IPS-18a (cell line): ENCODE results near the gene ZNF438.

Experiments used
- H3K27ac ChIP-seq: one replicate; pipeline ENCODE4 v1.5.1; 2013; ENCODE audit warnings: low read length
- H3K27me3 ChIP-seq: one replicate; pipeline ENCODE4 v1.6.1; 2013; ENCODE audit warnings: mild to moderate bottlenecking, low read length; ENCODE audit not compliant: control insufficient read depth, insufficient read depth
- H3K36me3 ChIP-seq: one replicate; pipeline ENCODE4 v1.6.1; 2013; ENCODE audit warnings: low read depth, low read length; ENCODE audit not compliant: control insufficient read depth
- H3K4me1 ChIP-seq: one replicate; pipeline ENCODE4 v1.6.1; 2013; ENCODE audit warnings: low read depth, low read length; ENCODE audit not compliant: control insufficient read depth
- H3K4me3 ChIP-seq: one replicate; pipeline ENCODE4 v1.5.1; 2013; ENCODE audit warnings: low read length
- H3K9ac ChIP-seq: one replicate; pipeline ENCODE4 v1.6.1; 2013; ENCODE audit warnings: mild to moderate bottlenecking, low read length, moderate library complexity
- H3K9me3 ChIP-seq: one replicate; pipeline ENCODE4 v1.6.1; 2013; ENCODE audit warnings: low read depth, low read length; ENCODE audit not compliant: control insufficient read depth

The ZNF438 gene

GRCh38 chr10:30818010-30818660 lies 213.5 kb downstream of the ZNF438 start:
- H3K4me1 ChIP-seq: peaks cover 3% of the 10 kb centered on the region
- H3K9me3 ChIP-seq: no peaks in the 10 kb centered on the region
- H3K4me3 ChIP-seq: no peak overlapping the region
- no peak overlapping the region for H3K27ac ChIP-seq
- H3K27me3 ChIP-seq: no peaks in the 10 kb centered on the region
- H3K36me3 ChIP-seq: no peaks in the 10 kb centered on the region
- H3K9ac ChIP-seq: no peak overlapping the region

GRCh38 chr10:30817541-30817940 lies 214.1 kb downstream of the ZNF438 start:
- Histone ChIP-seq H3K27ac (no peak overlapping the region), H3K4me3 (no peak overlapping the region), H3K27me3 (no peaks in the 10 kb centered on the region)

GRCh38 chr10:30816820-30817171 lies 214.9 kb downstream of the ZNF438 start:
- Histone ChIP-seq H3K27ac (no peak overlapping the region), H3K9me3 (no peaks in the 10 kb centered on the region), H3K27me3 (no peaks in the 10 kb centered on the region), H3K4me3 (no peak overlapping the region), H3K4me1 (peaks cover 3% of the 10 kb centered on the region), H3K9ac (no peak overlapping the region), H3K36me3 (no peaks in the 10 kb centered on the region)

More at GRCh38 chr10:30817541-30817940, 214.1 kb downstream of the ZNF438 start:
- no peak overlapping the region for H3K9ac ChIP-seq
- H3K36me3 ChIP-seq: no peaks in the 10 kb centered on the region
- no peaks in the 10 kb centered on the region for H3K9me3 ChIP-seq
- peaks cover 3% of the 10 kb centered on the region for H3K4me1 ChIP-seq

- H3K36me3 ChIP-seq: no peaks in the 10 kb centered on the region
- no peaks in the 10 kb centered on the region for H3K9me3 ChIP-seq
- H3K27ac ChIP-seq: no peak overlapping the region
- H3K9ac ChIP-seq: no peak overlapping the region
- H3K27me3 ChIP-seq: no peaks in the 10 kb centered on the region
- H3K4me1 ChIP-seq: peaks cover 8% of the 10 kb centered on the region
- H3K4me3 ChIP-seq: no peak overlapping the region
Measured at GRCh38 chr10:30816159-30816819, 215.4 kb downstream of the ZNF438 start.

GRCh38 chr10:30813872-30814481 lies 217.7 kb downstream of the ZNF438 start:
- Histone ChIP-seq H3K27me3 (no peaks in the 10 kb centered on the region), H3K27ac (no peak overlapping the region), H3K9me3 (no peaks in the 10 kb centered on the region), H3K36me3 (no peaks in the 10 kb centered on the region), H3K4me3 (no peak overlapping the region), H3K4me1 (peaks cover 5% of the 10 kb centered on the region), H3K9ac (no peak overlapping the region)

- no peaks in the 10 kb centered on the region for H3K36me3 ChIP-seq
- peaks cover 5% of the 10 kb centered on the region for H3K4me1 ChIP-seq
- no peak overlapping the region for H3K4me3 ChIP-seq
- H3K9ac ChIP-seq: no peak overlapping the region
- no peaks in the 10 kb centered on the region for H3K9me3 ChIP-seq
- H3K27ac ChIP-seq: no peak overlapping the region
- no peaks in the 10 kb centered on the region for H3K27me3 ChIP-seq
Measured at GRCh38 chr10:30812018-30812851, 219.4 kb downstream of the ZNF438 start.

- no peak overlapping the region for H3K9ac ChIP-seq
- no peaks in the 10 kb centered on the region for H3K36me3 ChIP-seq
- H3K9me3 ChIP-seq: no peaks in the 10 kb centered on the region
- H3K27me3 ChIP-seq: no peaks in the 10 kb centered on the region
- no peak overlapping the region for H3K27ac ChIP-seq
- peaks cover 5% of the 10 kb centered on the region for H3K4me1 ChIP-seq
- no peak overlapping the region for H3K4me3 ChIP-seq
Measured at GRCh38 chr10:30811276-30812017, 220.2 kb downstream of the ZNF438 start.

- H3K9me3 ChIP-seq: no peaks in the 10 kb centered on the region
- H3K27me3 ChIP-seq: no peaks in the 10 kb centered on the region
- H3K9ac ChIP-seq: no peak overlapping the region
- H3K4me3 ChIP-seq: no peak overlapping the region
- H3K4me1 ChIP-seq: peaks cover 5% of the 10 kb centered on the region
- H3K27ac ChIP-seq: no peak overlapping the region
- H3K36me3 ChIP-seq: no peaks in the 10 kb centered on the region
Measured at GRCh38 chr10:30810416-30810815, 221.2 kb downstream of the ZNF438 start.

- H3K4me3 ChIP-seq: no peak overlapping the region
- no peaks in the 10 kb centered on the region for H3K9me3 ChIP-seq
- no peaks in the 10 kb centered on the region for H3K27me3 ChIP-seq
- no peak overlapping the region for H3K27ac ChIP-seq
- no peak overlapping the region for H3K9ac ChIP-seq
- no peaks in the 10 kb centered on the region for H3K36me3 ChIP-seq
- H3K4me1 ChIP-seq: peaks cover 5% of the 10 kb centered on the region
Measured at GRCh38 chr10:30806850-30807249, 224.8 kb downstream of the ZNF438 start.

- Histone ChIP-seq H3K27ac (no peak overlapping the region), H3K27me3 (no peaks in the 10 kb centered on the region), H3K9ac (no peak overlapping the region), H3K36me3 (no peaks in the 10 kb centered on the region), H3K9me3 (no peaks in the 10 kb centered on the region), H3K4me1 (no peaks in the 10 kb centered on the region), H3K4me3 (no peak overlapping the region)
Measured at GRCh38 chr10:30805061-30805460, 226.6 kb downstream of the ZNF438 start.
